DMS53 (cell line): ENCODE measurements around the gene NCBP2L.

Experiments
- DNase-seq: peaks from one replicate; lab custom pipeline; 2025; lab: John Stamatoyannopoulos, UW

NCBP2L gene

DNA sequence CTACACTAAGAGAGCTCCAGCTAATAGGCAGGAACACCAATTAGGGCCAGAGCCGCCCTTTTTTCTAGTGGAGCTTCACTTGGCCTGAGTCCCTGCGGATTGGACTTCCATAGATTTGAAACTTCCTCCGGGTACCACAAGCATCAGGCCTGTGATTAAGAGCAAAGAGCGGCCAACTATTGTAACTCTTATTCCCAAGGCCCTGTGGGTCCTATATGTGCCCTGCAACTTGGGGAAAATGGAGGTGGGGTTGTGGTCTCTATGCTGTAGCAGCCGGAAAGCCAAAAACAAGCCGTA lies at the start of gene NCBP2L:
Gene NCBP2L, plus strand, starts transcription at position 198 of the 297 bp plus-strand sequence. CDS start 16,488 bp downstream, outside the sequence.
- DNase-seq = no peak

DNA sequence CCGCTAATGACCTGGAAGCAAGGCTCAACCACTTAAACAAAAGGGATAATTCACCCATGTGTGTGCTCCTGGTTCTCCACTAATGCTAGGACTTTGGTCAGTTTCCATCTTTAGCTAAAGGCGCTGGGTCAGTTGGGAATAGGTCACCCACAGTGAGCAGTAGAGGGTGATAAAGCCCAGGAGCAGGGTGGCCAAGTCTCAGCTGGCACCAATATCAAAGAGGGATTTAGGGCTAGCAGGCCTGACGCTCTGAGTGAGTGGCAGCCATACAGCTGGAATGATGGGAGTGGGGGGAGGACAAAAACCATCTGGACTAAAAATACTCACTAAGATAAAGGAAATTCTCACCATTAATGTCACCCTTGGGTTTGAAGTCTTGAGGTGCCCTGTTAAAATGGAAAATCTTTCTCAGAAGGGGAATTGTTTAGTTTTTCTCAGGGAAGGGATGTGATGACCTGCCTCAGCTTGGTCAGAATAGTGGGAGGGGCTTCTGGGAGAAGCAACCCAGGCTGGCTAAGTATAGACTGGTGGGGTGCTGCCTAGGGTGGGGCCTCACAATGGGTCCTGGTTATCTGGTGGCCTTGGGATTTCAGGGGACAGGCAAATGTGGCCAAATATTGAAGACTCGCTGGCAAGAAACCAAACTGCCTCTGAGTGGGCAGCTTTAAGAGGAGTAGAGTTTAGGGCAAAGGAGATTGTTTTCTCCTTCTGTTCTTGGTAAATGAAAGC lies 49.0 kb upstream of the NCBP2L start:
- DNase-seq = no peak

DNA sequence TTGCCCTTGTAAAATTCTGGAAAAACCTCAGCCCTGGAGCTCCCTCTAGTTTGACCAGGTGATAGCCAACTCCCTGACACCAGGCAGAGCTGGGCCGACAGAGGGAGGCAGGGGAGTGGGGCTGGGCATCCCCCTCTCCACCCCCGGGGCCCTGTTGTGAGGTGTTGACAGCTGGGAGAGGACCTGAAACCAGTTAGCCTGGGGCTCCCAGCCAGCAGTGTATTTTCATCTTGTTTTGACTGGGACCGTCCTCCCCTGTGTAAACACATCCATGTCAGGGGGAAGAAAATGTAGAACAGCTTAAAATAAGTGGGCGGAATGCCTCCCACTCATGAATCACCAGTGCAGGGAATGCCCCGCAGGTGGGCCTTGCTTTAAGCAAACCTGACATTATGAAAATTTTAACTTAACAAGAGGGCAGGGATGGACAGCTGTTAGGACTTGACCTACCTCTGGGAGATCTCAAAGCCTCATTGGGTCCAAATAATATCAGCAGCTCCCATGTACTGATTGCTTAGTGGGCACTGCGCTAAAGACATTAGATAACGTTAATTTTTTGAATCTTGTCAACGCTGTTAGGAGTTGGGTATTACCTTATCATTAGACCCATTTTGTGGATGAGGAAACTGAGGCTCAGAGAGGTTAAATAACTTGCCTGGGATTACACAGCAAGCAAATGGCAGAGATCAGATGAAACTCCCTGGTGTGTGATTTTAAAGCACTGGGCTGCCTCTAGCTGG lies 47.8 kb upstream of the NCBP2L start:
- DNase-seq = peak; percentile 9

GRCh38 chrX:107730298-107730655 lies 47.3 kb upstream of the NCBP2L start:
- DNase-seq = no peak

- no peak for DNase-seq
Observed at GRCh38 chrX:107730991-107731766, 46.4 kb upstream of the NCBP2L start.

GRCh38 chrX:107731831-107732502 lies 45.6 kb upstream of the NCBP2L start:
- peak; percentile 85 for DNase-seq

- DNase-seq = no peak
Observed at GRCh38 chrX:107733686-107734085, 43.8 kb upstream of the NCBP2L start.

- no peak for DNase-seq
Observed at GRCh38 chrX:107734646-107735045, 42.9 kb upstream of the NCBP2L start.

- peak; percentile 22 for DNase-seq
Observed at GRCh38 chrX:107736781-107737531, 40.6 kb upstream of the NCBP2L start.

- no peak for DNase-seq
Observed at GRCh38 chrX:107738272-107738671, 39.3 kb upstream of the NCBP2L start.

- DNase-seq = no peak
Observed at GRCh38 chrX:107738768-107739167, 38.8 kb upstream of the NCBP2L start.

GRCh38 chrX:107739541-107739940 lies 38.0 kb upstream of the NCBP2L start:
- DNase-seq = no peak

DNA sequence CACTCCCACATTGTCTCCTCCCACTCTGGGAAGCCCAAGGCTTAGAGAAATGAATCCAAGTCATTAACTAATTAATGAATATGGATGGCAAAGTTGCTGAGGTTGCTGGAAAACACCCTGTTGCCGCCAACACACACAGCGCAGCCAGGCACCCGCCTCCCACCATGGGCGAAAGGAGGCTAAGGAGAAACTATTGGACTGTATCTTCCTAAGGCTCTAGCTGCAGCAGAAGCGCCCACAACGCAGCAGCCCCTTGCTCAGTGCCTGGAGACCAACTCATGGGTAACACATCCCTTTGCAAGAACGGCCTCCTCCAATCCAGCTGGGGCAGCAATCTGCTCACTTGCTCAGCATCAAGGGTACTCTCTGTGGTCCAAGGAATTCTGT lies 36.1 kb upstream of the NCBP2L start:
- DNase-seq = no peak

- no peak for DNase-seq
Observed at GRCh38 chrX:107742700-107743191, 34.8 kb upstream of the NCBP2L start.

GRCh38 chrX:107743995-107744394 lies 33.5 kb upstream of the NCBP2L start:
- DNase-seq = no peak

DNA sequence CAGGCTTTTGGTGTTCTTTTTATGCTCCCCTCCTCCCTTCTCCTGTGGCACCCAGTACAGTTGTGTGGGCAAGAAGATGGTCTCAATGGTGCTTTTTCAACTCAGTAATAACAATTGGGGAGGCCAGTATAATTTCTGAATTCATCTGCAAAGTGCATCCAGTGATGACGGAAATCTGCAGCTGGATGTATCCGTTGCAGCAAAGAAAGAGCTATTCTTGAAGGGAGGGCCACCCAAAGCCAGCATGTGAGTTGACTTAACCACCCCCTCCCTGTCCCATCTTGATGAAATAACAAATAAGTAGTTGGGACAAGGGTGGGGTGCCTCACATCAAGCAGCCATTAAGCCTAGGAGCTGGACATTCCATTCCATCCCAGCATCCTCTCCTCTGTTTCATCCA lies 32.7 kb upstream of the NCBP2L start:
- no peak for DNase-seq

DNA sequence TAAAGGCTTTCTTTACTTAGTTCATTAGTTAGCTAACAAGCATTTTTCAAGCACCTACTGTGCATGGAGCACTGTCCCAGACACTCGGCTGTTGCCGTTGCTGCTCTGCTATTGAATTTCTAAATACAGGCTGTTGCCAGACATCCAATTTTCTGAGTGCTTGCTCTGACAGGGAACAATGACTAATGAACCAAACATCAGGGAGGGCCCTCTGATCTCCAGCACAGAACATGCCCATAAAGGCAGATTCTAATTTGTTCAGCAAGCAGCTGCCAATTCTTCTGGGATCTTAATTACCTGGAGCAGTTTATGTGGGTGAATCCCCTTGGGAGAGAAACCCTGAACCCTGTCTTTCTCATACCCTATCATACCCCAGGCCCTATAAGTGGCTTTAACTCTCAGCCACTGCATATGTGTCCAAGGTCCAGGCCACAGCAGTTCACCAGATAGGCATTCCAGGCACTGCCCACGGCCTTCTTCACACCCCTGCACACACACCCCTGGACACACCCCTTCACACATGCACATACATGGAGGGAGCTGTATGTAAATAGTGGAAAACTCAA lies 29.9 kb upstream of the NCBP2L start:
- peak; percentile 3 for DNase-seq

DNA sequence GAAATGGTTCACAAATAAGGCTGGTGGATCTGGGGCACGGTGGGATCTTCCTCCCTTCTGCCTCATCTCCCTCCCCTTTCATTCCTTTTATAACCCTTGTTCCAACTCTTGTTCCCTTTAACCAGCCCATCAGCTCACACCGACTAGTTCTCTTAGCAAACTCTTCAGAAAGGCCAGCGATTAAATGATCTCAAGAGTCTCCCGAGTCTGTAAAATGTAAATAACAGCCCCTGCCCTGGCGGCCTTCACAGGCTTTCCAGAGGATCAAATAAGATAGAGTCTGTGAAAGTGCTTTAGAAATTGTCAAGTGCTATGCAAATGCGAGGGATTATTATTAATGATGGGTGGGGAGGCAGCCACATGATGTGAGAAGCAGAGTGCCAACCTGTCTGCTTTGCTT lies 29.0 kb upstream of the NCBP2L start:
- DNase-seq = no peak

DNA sequence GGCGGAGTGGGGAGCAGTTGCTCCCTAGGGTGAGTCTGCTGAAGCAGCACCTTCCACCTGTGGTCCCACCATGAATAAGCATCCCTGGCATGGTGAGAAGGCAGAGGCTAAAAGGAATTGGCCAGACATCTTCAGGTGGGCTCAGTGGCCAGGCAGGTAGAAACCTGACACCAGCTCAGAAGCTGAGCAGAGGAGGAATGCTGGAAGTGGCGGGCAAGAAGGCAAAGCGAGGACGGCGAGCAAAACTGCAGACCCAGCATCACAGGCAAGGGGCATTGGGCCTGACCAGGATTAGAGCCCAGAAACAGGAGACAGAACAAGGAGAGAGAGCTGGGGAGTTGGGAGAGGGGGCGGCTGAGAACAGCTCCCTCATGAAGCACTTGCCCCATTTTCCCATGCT lies 27.3 kb upstream of the NCBP2L start:
- no peak for DNase-seq

DNA sequence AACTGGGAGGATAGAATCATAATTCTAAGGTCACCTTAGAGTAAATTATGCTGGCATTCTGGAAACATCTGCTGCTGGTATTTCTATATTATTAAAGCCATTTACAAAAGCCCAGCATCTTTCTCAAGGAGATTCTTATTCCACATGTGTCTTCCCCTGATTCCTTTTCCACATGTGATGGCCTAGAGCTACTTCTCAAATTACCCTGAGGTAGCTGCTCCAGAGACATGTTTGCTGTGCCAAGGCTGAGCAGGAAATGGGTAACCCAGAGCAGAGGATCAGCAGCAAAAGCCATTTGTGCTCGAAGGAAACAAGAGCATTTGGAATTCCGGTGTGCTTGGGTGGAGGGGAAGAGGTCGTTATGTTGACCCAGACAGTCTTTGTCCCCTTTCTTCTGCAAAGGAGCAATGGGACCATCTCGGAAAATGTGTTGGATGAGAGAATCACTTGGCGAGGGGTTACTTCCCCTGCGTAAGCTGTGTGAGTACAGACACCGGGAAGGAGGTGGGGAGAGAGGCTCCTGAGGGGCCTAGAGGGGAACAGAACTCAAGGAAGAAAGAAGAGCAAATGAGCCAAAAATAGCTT lies 26.6 kb upstream of the NCBP2L start:
- DNase-seq = no peak

DNA sequence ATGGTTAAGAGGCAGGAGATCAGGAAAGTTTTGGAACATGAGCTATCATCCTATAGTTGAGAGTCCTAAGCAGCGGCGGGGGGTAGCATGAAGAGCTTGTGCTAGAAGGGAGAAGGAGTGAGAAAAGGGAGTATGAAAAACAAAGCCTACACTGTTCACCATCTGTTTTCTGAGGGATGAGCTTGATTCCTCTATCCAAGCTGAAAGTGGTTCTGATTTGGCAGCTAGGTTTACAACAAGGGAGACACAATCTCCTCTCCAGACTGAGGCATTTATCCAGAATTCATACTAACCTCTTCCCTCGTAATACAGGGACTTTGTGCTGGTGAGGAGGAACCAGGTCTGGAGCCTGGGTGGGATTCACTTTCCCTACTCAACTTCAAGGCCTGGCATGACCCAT lies 25.5 kb upstream of the NCBP2L start:
- no peak for DNase-seq
